Measurements from ENCODE around the gene PCIF1. TPM values are rescaled to one million over a fixed set of nuclear protein-coding genes. Genes with fewer than 3 reads are reported as not detected.
A peak's percentile ranks its signal among the peaks of the same experiment; 100 is the strongest.
"Not testable (repeated sequence)": the region's sequence is repeated elsewhere in the genome, so short reads cannot be mapped to it uniquely, and the experiment has no call there.

PCIF1 gene
- total RNA-seq, 1 donor from 2014 or later: 19.4 TPM

DNA sequence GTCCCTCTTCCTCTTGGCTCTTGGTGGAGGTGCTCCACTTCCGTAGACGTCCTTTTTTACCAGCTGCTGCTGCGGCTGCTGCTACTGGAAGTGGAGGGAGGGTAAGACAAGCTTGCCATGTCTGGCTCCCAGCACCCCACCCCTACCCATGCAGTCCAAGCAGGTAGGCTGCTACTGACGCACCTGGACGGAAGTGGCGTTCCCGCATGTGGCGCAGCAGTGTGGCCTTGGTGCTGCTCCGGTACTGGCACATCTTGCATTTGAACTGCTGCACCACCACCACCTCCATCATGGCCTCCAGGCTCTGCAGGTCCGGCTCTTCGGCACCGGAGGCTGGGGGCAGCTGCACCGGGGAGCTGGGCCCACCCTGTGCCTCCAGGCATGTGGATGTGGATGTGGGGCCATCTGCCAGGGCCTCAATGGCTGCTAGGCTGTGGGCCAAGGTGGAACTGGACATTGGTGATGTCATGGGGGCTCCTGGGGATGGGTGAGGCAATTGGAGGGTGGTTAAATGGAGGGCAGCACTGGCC, 33.1 kb downstream of the PCIF1 start:
- DNase-seq (ENCODE audit: low read depth): no peak

DNA sequence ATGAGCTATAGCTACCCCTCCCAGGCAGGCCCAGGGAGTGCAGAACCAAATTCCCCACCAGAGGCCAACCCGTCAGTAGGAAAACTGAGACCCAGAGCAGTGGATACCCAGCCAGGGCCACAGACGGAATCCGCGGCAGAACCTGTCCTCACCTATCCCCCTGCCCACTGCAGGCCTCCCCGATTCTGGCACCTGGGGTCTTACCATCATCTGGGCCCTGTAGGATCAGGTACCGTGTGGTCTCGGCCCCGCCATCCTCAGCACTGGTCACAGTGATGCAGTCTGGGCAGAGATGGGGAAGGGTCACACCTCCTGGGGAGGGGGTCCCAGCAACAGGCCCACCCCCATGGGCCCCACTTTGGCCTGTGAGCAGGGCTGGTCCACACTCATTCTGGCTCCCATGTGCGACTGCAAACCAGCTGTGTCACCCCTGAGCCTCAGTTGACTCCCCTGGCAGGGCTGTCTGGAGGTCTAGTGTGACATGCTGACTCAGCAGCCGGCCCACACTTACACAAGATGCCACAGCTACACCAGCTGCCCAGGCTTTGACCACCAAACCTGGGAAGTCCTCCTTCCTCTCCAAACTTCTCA, 33.7 kb downstream of the PCIF1 start:
- no peak for DNase-seq (ENCODE audit: low read depth)

GRCh38 chr20:45968801-45969711, 34.6 kb downstream of the PCIF1 start:
- no peak for DNase-seq (ENCODE audit: low read depth)

- peak; percentile 65 for DNase-seq (ENCODE audit: low read depth)
Measured at GRCh38 chr20:45969712-45970634, 35.5 kb downstream of the PCIF1 start.

DNA sequence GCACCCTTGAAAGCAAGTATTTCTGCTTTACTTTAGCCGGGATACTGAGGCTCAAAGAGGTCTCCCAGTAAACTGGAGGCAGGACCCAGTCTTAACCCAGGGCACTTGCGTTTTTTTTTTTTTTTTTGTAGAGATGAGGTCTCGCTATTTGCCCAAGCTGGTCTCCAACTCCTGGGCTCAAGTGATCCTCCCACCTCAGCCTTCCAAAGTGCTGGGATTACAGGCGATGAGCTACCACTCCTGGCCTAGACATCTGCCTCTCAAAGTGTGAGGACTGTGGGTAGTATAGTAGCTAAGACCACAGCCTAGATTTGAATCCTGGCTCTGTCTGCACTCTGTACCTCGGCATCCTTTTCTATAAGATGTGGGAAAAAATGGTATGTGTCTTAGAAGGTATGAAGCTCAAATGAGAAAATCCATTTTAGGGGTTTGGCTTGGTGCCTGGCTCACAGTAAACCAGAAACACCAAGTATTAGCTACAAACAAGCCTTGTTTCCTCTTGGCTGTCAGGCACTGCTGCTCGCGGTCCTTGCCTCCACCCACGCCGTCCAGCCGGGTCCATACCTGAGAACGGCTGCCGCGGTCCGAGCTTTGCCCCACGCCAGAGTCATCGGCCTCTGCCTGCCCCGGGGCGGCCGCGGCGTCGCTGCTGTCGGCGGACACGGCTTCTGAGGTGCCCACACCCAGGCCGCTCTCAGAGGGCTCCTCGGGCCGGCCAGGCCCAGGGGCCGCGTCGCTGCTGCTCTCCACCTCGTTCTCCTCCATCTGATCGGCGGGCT, 36.4 kb downstream of the PCIF1 start:
- peak; percentile 29 for DNase-seq (ENCODE audit: low read depth)

DNA sequence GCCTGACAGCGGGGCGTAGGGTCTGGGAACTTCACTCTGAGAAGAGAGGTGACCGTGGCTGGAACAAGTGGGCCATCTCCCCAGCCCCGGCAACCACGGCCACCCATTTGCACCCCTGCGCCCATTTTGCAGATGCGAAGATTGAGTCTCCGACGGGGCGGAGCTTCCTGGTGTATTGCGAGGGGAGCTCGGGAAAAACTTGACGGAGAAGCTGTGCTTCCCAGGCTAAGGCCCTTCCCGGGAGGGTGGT, 36.9 kb downstream of the PCIF1 start:
- DNase-seq (ENCODE audit: low read depth): no peak

- peak; percentile 75 for DNase-seq (ENCODE audit: low read depth)
Measured at GRCh38 chr20:45971675-45972499, 37.4 kb downstream of the PCIF1 start, which contains the start of gene ZNF335. Gene ZNF335 (minus strand): TSS chr20:45972203. CDS start chr20:45971410, 793 bp downstream.

GRCh38 chr20:45972500-45973183, 38.2 kb downstream of the PCIF1 start:
- peak; percentile 85 for DNase-seq (ENCODE audit: low read depth)

DNA sequence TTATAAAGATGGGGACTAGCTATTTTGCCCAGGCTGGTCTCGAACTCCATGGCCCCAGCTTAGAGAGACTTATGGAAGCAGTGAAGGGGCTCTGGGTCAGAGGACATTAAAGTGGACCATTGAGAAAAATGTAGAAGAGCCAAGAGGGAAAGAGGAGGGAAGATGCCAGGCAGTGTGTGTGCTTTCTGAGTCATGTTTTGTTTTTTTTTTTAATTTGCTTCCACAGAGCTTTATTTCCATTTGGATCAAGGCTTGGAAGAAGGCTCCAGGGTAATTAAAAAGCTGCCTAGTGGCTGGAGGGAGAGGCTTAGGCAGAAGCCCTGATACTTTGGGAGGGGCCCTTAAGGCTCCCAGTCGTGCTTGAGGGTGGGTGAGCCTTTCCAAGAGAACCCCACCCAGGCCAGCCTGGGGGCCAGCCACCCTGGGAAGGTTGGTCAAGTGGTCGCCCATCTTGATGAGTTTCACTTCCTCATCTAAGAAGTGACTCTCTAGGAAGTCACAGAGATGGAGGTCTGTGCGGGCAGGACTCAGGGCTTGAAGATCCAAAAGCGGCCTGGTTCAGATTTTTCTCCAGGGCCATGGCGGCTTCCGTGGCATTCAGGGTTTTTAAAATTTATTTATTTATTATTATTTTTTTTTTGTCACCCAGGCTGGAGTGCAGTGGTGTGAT, 40.5 kb downstream of the PCIF1 start:
- peak; percentile 38 for DNase-seq (ENCODE audit: low read depth)

- DNase-seq (ENCODE audit: low read depth): no peak
Measured at GRCh38 chr20:45975686-45976085, 41.2 kb downstream of the PCIF1 start.

DNA sequence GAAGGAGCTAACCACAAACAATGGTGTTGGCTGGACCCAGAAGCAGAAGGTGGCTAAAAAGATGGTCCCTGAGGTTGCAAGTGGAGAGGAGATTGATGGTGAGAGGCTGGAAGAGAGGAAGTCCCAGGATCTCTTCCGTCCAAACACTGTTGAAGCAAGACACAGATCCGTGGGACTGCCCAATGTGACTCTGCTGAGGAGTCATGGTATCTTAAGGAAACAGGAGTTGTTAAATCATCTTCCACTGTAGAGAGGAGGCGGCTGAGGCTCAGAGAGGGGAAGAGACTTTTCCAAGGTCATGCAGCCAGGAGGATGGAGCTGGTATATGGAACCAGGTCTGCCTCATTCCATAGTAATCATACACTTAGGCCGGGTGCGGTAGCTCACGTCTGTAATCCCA, 41.6 kb downstream of the PCIF1 start:
- no peak for DNase-seq (ENCODE audit: low read depth)

DNA sequence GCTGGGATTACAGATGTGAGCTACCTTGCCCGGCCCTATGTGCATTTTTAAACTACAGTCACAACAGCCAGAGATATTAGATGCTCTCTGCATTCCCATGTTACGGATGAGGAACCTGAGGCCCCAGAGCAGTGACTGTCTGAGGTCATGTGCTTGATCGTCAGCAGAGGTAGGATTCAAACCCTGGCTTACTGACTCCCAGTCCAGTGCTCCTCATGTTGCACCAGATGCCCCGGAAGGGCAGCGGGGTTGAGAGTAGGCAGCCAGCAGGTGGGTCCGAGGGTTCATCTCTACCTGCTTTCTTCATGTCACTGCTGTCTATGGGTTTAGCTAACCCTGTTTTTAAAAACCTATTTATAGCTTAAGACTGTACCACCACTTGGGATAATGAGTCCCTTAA, 46.8 kb downstream of the PCIF1 start:
- no peak for DNase-seq (ENCODE audit: low read depth)

DNA sequence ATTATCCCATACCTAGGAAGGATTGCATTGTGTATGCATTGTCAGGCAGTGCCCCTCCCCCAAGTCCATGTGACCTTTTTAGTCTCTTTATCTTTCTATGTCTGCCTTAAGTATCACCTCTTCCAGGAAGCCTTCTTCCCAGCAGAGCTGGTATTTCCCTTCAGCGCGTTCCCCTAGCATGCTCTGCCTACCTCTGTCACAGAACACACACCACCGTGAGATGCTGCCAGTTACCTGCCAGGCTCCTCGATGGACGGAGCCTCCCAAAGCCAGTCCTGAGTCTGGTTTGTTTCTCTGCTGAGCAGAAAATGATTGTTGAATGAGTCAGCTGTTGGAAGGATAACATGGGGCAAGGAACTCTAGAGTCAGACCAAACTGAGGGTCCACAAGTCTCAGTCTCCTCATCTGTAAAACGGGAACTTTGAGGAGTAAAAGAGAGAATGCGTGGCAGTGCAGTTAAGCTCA, 48.8 kb downstream of the PCIF1 start:
- no peak for DNase-seq (ENCODE audit: low read depth)

GRCh38 chr20:45985573-45985972, 51.1 kb downstream of the PCIF1 start:
- no peak for DNase-seq (ENCODE audit: low read depth)

DNA sequence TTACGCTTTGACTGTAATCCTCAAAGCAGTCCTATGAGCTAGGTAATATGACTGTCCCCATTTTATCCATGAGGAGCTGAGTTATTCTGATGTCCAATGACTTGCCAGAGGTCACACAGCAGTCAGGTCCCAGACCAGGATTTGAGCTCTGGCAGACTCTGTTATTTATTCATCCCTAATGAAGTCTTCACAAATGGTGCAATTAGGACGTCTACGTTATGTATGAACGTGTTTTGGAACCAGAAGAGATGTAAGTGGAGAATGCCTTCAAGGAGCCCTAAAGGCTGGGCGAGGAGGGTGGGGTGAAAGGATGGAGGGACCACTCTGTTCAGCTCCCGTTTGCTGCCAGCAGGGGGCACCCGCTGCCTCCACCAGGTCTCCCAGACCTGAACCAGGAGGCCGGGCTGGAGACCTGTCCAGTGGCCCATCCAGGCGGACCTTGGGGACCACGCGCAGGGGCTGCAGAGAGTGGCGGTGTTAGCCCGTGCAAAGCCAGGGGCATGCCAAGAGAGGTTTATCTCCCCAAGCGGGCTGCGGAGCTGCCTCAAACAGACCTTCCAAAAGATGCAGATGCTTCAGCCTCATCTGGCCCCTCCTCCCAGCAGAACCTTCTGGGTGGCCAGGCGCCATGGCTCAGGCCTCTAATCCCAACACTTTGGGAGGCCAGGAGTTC, 52.8 kb downstream of the PCIF1 start:
- no peak for DNase-seq (ENCODE audit: low read depth)

GRCh38 chr20:45988830-45989229, 54.3 kb downstream of the PCIF1 start:
- DNase-seq (ENCODE audit: low read depth): not testable (repeated sequence)

GRCh38 chr20:45991616-45992015, 57.1 kb downstream of the PCIF1 start:
- DNase-seq (ENCODE audit: low read depth): no peak

DNA sequence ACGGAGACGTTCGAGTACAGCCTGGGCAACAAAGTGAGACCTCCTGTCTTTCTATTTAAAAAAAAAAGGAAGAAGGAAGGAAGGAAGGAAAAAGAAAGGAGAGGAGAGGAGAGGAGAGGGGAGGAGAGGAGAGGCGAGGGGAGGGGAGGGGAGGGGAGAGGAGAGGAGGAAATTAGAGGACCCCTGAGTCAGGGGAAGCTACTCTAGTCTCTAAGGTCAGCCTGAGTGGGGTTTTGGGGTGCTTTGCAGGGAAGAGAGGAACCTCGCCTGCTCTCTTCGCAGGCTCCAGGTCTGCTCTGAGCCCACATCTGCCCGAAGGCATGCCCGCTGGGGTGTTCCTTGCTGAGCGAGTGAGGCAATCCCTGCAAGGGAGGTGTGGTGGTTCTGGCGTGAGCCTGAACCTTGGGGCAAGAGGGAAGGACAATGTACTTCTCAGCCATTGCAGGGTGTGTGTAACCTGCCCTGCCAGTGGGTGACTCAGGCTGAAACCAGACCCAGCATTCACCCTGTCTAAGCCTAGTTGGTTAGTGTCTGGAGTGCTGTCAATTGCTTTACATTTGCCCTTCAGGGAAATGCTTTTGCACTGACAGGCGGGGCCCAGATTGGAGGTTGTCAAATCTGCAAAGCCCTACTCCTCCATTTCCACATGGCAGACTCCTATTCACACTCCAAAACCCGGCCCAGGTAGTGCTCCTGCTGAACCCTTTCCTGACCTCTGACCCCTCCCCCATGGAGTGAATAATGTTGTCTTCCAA, 58.9 kb downstream of the PCIF1 start:
- DNase-seq (ENCODE audit: low read depth): peak; percentile 93

Data from renal cortical epithelial cell (primary cell).